22Rv1 (cell line): ENCODE data around the gene CACNB2.

Source experiments
- ZFX ChIP-seq: fragments of 450-650 bp; IDR thresholded peaks from 2 replicates; pipeline ENCODE4 v1.6.1; 2017; ENCODE audit warnings: antibody characterized with exemption, borderline replicate concordance
- TF ChIP-seq, protein P1 (sequence below): fragments of 450-650 bp; IDR thresholded peaks from 2 replicates; pipeline ENCODE4 v1.5.1; 2017; ENCODE audit warnings: mild to moderate bottlenecking

DNA sequence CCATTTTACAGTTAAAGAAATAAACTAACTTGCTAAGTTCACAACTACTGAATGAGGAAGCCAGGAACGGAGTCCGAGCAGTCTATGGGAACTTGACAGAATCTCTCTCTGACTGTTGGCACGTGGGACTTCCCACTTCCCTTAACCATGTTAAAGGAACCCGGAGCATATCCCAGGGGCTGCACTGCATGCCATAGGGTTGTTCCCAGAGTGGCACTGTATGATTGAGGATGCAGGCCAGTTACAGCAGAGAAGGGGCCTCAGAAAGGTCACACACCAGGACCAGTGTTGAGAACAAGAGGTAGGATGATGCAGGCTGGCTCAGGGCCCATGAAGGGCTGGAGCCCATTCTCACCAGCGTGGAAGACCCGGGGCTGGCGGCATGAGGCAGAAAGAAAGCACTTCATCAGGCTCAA lies 309.4 kb downstream of the CACNB2 start:
- TF ChIP-seq, protein P1, sequence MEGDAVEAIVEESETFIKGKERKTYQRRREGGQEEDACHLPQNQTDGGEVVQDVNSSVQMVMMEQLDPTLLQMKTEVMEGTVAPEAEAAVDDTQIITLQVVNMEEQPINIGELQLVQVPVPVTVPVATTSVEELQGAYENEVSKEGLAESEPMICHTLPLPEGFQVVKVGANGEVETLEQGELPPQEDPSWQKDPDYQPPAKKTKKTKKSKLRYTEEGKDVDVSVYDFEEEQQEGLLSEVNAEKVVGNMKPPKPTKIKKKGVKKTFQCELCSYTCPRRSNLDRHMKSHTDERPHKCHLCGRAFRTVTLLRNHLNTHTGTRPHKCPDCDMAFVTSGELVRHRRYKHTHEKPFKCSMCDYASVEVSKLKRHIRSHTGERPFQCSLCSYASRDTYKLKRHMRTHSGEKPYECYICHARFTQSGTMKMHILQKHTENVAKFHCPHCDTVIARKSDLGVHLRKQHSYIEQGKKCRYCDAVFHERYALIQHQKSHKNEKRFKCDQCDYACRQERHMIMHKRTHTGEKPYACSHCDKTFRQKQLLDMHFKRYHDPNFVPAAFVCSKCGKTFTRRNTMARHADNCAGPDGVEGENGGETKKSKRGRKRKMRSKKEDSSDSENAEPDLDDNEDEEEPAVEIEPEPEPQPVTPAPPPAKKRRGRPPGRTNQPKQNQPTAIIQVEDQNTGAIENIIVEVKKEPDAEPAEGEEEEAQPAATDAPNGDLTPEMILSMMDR: no peak
- no peak for TF ChIP-seq ZFX
